Fibroblast of lung (primary cell): Measurements from ENCODE around the gene SOX13. TPM values are rescaled to one million over a fixed set of nuclear protein-coding genes. Genes with fewer than 3 reads are reported as not detected.
A peak's percentile ranks its signal among the peaks of the same experiment; 100 is the strongest.

Source experiments
- DNase-seq, 2 donors: peaks; one replicate each; pipeline versions ENCODE4 v3.0.0 to v3.0.0-alpha.2; 2010; ENCODE audit warnings: low read depth in 2 of 2
- H2AFZ ChIP-seq: 2 replicates; pipeline ENCODE4 v1.5.1; 2012; ENCODE audit warnings: low read length, control low read depth, inconsistent platforms
- H3K27ac ChIP-seq: 2 replicates; pipeline ENCODE4 v1.5.1; 2011; ENCODE audit warnings: low read length, control low read depth; ENCODE audit not compliant: insufficient read depth
- H3K27me3 ChIP-seq: 2 replicates; pipeline ENCODE4 v1.5.1; 2011; ENCODE audit warnings: mild to moderate bottlenecking, low read length; ENCODE audit not compliant: control insufficient read depth, insufficient read depth
- H3K36me3 ChIP-seq: 2 replicates; pipeline ENCODE4 v1.5.1; 2011; ENCODE audit warnings: low read length; ENCODE audit not compliant: control insufficient read depth, insufficient read depth
- H3K4me1 ChIP-seq: 2 replicates; pipeline ENCODE4 v1.5.1; 2011; ENCODE audit warnings: low read length; ENCODE audit not compliant: control insufficient read depth, insufficient read depth; ENCODE audit errors: extremely low read depth
- H3K4me2 ChIP-seq: 2 replicates; pipeline ENCODE4 v1.5.1; 2011; ENCODE audit warnings: low read length, control low read depth; ENCODE audit not compliant: insufficient read depth; ENCODE audit errors: extremely low read depth
- H3K4me3 ChIP-seq, 4 experiments: fragments of 200-600 bp in 1 of 4; sonication (generic) in 1 of 4; replicated peaks in 1 of 4; 2 replicates each; pipeline ENCODE4 v1.5.1; 2011 to 2016; ENCODE audit warnings: low read length in 4 of 4, low read depth in 3 of 4, mild to moderate bottlenecking in 3 of 4, control low read depth in 2 of 4, inconsistent platforms in 1 of 4, mixed read lengths in 1 of 4; ENCODE audit not compliant: insufficient read depth in 1 of 4; ENCODE audit errors: control extremely low read depth in 1 of 4
- H3K79me2 ChIP-seq: 2 replicates; pipeline ENCODE4 v1.5.1; 2012; ENCODE audit warnings: mild to moderate bottlenecking, low read length, inconsistent platforms; ENCODE audit not compliant: control insufficient read depth, insufficient read depth
- H3K9ac ChIP-seq: 2 replicates; pipeline ENCODE4 v1.5.1; 2011; ENCODE audit warnings: mild to moderate bottlenecking, low read length, control low read depth; ENCODE audit not compliant: insufficient read depth
- H3K9me3 ChIP-seq: 2 replicates; pipeline ENCODE4 v1.5.1; 2012; ENCODE audit warnings: low read depth, low read length; ENCODE audit not compliant: control insufficient read depth, insufficient read depth
- H4K20me1 ChIP-seq: 2 replicates; pipeline ENCODE4 v1.5.1; 2011; ENCODE audit warnings: low read length; ENCODE audit not compliant: control insufficient read depth, insufficient read depth; ENCODE audit errors: extremely low read depth
- CTCF ChIP-seq, 2 donors: IDR thresholded peaks in 1 of 2; conservative IDR thresholded peaks in 1 of 2; 1 replicate in 1 of 2; 2 replicates in 1 of 2; pipeline ENCODE4 v1.5.1; 2011 to 2012; ENCODE audit warnings: low read length in 2 of 2, control low read depth in 1 of 2, inconsistent platforms in 1 of 2, low read depth in 1 of 2, mild to moderate bottlenecking in 1 of 2
- EZH2 ChIP-seq: IDR thresholded peaks from 2 replicates; pipeline ENCODE4 v1.5.1; 2012; ENCODE audit warnings: low read length, control low read depth, mild to moderate bottlenecking; ENCODE audit errors: missing control alignments
- polyA plus RNA-seq, 2 donors: library from polyadenylated mRNA; depleted of rRNA in 1 of 2; stranded (reverse) in 1 of 2; unstranded in 1 of 2; fragments of >200 nt; gene quantifications; 2 replicates each; pipeline ENCODE4 v1.2.1, GENCODE V29; 2011 to 2012; ENCODE audit warnings: missing spikeins in 1 of 2
- total RNA-seq: library from RNA; depleted of rRNA; stranded (reverse); fragments of >200 nt; gene quantifications from 2 replicates; pipeline ENCODE4 v1.2.1, GENCODE V29; 2014

Gene SOX13
- total and polyA plus RNA-seq, 2 donors (not counting 1 experiment from before 2014, with no cell fraction given): 2.0 to 5.5 TPM

GRCh38 chr1:204161609-204162493, 88.9 kb downstream of the SOX13 start:
- Histone ChIP-seq H3K27ac (no peak overlapping the region), H2AFZ (no peak overlapping the region), H3K9ac (no peak overlapping the region), H4K20me1 (no peaks in the 10 kb centered on the region), H3K9me3 (no peaks in the 10 kb centered on the region), H3K36me3 (no peaks in the 10 kb centered on the region), H3K4me3 (no peak overlapping the region), H3K4me1 (no peaks in the 10 kb centered on the region), H3K27me3 (peaks cover 2% of the 10 kb centered on the region), H3K4me2 (no peak overlapping the region), H3K79me2 (no peaks in the 10 kb centered on the region)
- TF ChIP-seq EZH2: no peak
- no peak for TF ChIP-seq CTCF (conservative IDR thresholded peaks at IDR 0.05 in 1 of 2, IDR thresholded peaks at IDR 0.05 in 1 of 2; ENCODE audit: low read depth in 1 of 2, low read length in 2 of 2)
- DNase-seq: no peak

- H3K36me3 ChIP-seq: no peaks in the 10 kb centered on the region
- H4K20me1 ChIP-seq: no peaks in the 10 kb centered on the region
- no peak overlapping the region for H3K4me3 ChIP-seq
- H3K27me3 ChIP-seq: peaks cover 2% of the 10 kb centered on the region
- no peak overlapping the region for H3K4me2 ChIP-seq
- TF ChIP-seq EZH2 (no peak), CTCF (conservative IDR thresholded peaks at IDR 0.05 in 1 of 2, IDR thresholded peaks at IDR 0.05 in 1 of 2; ENCODE audit: low read depth in 1 of 2, low read length in 2 of 2) (peak; percentile 97 to 98)
- no peak overlapping the region for H3K27ac ChIP-seq
- H3K9me3 ChIP-seq: no peaks in the 10 kb centered on the region
- no peaks in the 10 kb centered on the region for H3K79me2 ChIP-seq
- H2AFZ ChIP-seq: no peak overlapping the region
- H3K4me1 ChIP-seq: no peaks in the 10 kb centered on the region
- peak; percentile 32 to 56 for DNase-seq
- H3K9ac ChIP-seq: no peak overlapping the region
Observed at GRCh38 chr1:204162494-204163074, 89.7 kb downstream of the SOX13 start.

GRCh38 chr1:204166219-204166618, 93.3 kb downstream of the SOX13 start, which contains the start of gene REN:
TSS of gene REN (minus strand) at chr1:204166337. CDS start at chr1:204166293, 44 bp downstream.
- TF ChIP-seq EZH2: no peak
- Histone ChIP-seq H3K27me3 (no peaks in the 10 kb centered on the region), H3K4me1 (no peaks in the 10 kb centered on the region), H3K27ac (no peak within 1 kb of the TSS), H2AFZ (no peak within 1 kb of the TSS), H4K20me1 (no peaks in the 10 kb centered on the region), H3K9me3 (no peaks in the 10 kb centered on the region), H3K4me3 (no peak within 1 kb of the TSS), H3K36me3 (no peaks in the 10 kb centered on the region), H3K9ac (no peak within 1 kb of the TSS), H3K79me2 (no peaks in the 10 kb centered on the region), H3K4me2 (no peak within 1 kb of the TSS)
- DNase-seq: no peak
